Chondrocyte (in vitro differentiated cells): ENCODE measurements around the gene STXBP1. TPM values are rescaled to one million over a fixed set of nuclear protein-coding genes. Genes with fewer than 3 reads are reported as not detected.

ENCODE experiments used
- DNase-seq: peaks from one replicate; pipeline ENCODE4 v3.0.0; 2021; ENCODE audit warnings: mixed read lengths, low spot score
- H3K27ac Mint-ChIP-seq: one replicate; pipeline ENCODE4 v1.8.0; 2021; ENCODE audit warnings: mild to moderate bottlenecking, moderate library complexity, mixed read lengths; ENCODE audit not compliant: unreplicated experiment
- H3K27me3 Mint-ChIP-seq: 2 replicates; pipeline ENCODE4 v1.8.0; 2021; ENCODE audit warnings: low read depth, mixed read lengths
- H3K36me3 Mint-ChIP-seq: 2 replicates; pipeline ENCODE4 v1.8.0; 2021; ENCODE audit warnings: low read depth, mixed read lengths
- H3K4me1 Mint-ChIP-seq: 2 replicates; pipeline ENCODE4 v1.8.0; 2021; ENCODE audit warnings: low read depth, mild to moderate bottlenecking, mixed read lengths
- H3K4me3 Mint-ChIP-seq: one replicate; pipeline ENCODE4 v1.8.0; 2021; ENCODE audit warnings: mild to moderate bottlenecking, moderate library complexity, mixed read lengths; ENCODE audit not compliant: unreplicated experiment
- H3K9me3 Mint-ChIP-seq: 2 replicates; pipeline ENCODE4 v1.8.0; 2021; ENCODE audit warnings: low read depth, mixed read lengths
- total RNA-seq: library from RNA; stranded (reverse); gene quantifications from 3 replicates; pipeline ENCODE4 v1.2.1, GENCODE V29; 2021
- TF ChIP-seq, protein P1 (sequence below): fragments of 200-600 bp; sonication (generic); IDR thresholded peaks from 2 replicates; pipeline ENCODE4 v1.5.0; 2021; ENCODE audit warnings: antibody characterized with exemption, mild to moderate bottlenecking, moderate library complexity

Gene STXBP1
- total RNA-seq, 1 donor from 2014 or later = 41.6 TPM

DNA sequence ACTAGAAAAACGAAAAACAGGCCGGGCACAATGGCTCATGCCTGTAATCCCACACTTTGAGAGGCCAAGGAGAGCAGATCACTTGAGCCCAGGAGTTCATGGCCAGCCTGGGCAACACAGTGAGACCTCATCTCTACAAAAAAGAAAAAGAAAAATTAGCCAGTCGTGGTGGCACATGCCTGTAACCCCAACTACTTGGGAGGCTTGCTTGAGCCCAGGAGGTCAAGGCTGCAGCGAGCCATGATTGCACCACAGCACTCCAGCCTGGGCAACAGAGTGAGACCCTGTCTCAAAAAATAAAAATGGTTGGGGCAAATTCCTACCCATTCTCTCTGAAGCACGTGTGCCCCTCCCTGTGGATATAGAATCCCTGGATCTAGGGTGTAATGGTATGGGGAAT lies 86.3 kb downstream of the STXBP1 start:
- DNase-seq = no peak
- Mint-ChIP-seq H3K4me1 (peaks cover 17% of the 10 kb centered on the region), H3K27me3 (no peaks in the 10 kb centered on the region), H3K9me3 (no peaks in the 10 kb centered on the region), H3K36me3 (peaks cover 1% of the 10 kb centered on the region), H3K27ac (peak overlapping the region; percentile 85), H3K4me3 (no peak overlapping the region)
- TF ChIP-seq, protein P1, sequence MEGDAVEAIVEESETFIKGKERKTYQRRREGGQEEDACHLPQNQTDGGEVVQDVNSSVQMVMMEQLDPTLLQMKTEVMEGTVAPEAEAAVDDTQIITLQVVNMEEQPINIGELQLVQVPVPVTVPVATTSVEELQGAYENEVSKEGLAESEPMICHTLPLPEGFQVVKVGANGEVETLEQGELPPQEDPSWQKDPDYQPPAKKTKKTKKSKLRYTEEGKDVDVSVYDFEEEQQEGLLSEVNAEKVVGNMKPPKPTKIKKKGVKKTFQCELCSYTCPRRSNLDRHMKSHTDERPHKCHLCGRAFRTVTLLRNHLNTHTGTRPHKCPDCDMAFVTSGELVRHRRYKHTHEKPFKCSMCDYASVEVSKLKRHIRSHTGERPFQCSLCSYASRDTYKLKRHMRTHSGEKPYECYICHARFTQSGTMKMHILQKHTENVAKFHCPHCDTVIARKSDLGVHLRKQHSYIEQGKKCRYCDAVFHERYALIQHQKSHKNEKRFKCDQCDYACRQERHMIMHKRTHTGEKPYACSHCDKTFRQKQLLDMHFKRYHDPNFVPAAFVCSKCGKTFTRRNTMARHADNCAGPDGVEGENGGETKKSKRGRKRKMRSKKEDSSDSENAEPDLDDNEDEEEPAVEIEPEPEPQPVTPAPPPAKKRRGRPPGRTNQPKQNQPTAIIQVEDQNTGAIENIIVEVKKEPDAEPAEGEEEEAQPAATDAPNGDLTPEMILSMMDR = no peak

DNA sequence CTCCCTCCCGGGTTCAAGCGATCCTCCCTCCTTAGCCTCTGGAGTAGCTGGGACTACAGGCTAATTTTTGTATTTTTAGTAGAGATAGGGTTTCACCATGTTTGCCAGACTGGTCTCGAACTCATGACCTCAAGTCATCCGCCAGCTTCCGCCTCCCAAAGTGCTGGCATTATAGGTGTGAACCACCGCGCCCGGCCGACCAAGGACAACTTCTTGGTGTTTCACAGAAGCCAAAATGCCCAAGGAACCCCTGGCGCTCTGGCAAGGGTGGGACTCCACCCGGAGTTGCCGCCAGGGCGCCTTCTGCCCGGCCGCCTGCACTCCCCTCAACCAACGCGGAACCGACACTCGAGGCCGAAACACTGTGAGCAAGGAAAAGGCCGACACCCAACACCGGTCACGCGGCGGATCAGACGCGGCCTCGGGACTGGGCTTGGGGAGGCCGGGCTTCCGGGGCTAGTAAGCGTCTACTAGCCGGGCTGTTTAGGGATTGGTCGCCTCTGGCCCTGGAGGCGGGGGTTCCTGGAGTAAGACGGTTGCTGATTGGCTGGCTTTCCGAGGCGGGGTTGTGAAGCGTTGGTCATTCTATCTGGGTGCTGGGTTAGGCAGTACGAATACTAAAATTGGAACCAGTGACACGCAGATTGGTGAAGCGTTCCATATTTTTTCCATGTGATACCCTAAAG lies 87.1 kb downstream of the STXBP1 start:
- Mint-ChIP-seq H3K36me3 (peaks cover 1% of the 10 kb centered on the region), H3K27ac (peak overlapping the region; percentile 85), H3K9me3 (no peaks in the 10 kb centered on the region), H3K27me3 (no peaks in the 10 kb centered on the region), H3K4me3 (peak overlapping the region; percentile 63), H3K4me1 (peaks cover 17% of the 10 kb centered on the region)
- TF ChIP-seq, protein P1 = no peak
- DNase-seq = no peak

DNA sequence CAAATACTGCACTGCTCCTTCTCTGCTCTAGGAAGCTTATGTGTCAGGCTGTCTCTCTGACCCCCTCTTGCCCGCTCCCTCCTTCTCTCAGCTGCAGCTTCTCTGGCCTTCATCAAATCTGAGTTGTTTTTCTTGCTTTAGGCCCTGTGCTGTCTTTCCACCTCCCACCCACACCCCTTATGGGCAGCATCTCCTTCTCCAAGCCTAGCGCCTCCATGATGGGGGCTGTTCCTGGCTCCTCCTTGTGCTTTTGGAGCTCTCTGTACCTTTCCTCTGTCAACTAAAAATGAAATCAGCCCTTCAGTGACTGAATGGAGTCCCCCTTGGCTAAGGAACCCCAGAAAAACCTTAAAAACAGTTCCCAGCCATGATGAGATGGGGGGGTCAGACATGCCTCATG lies 88.1 kb downstream of the STXBP1 start:
- H3K4me3 Mint-ChIP-seq = no peak overlapping the region
- TF ChIP-seq, protein P1 = no peak
- DNase-seq = no peak
- no peaks in the 10 kb centered on the region for H3K36me3 Mint-ChIP-seq
- H3K9me3 Mint-ChIP-seq = no peaks in the 10 kb centered on the region
- no peaks in the 10 kb centered on the region for H3K27me3 Mint-ChIP-seq
- peaks cover 13% of the 10 kb centered on the region for H3K4me1 Mint-ChIP-seq
- H3K27ac Mint-ChIP-seq = peak overlapping the region; percentile 69

DNA sequence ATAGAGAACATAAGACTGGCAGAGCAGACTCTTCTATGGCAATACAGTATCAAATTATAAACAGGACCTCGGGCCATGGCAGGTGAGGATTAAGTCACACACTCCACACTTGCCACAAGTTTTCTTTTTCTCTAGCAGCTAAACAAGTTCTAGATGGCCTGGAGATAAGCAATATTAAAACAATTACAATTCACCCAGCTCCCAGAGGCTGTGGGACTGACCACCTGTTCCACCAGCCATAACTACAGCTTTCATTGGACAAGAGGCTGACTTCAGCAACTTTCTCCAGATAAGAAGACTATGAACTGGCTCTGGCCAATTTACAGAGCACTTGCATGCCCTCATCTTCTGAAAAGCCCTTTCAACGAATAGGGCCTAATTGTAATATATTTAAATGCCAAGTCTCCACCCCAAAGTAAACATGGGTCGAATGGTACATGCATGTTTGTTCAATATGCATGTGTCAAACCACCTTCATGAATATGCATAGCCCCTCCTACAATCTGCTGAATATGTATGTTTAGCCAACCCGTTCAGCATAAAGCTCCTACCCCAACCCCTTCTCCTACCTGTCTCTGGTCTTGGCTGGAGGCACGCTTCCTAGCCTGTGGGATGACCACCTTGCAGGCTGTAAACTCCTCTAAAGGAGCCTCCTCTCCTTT lies 88.6 kb downstream of the STXBP1 start:
- TF ChIP-seq, protein P1 = no peak
- no peak for DNase-seq
- Mint-ChIP-seq H3K36me3 (no peaks in the 10 kb centered on the region), H3K27ac (no peak overlapping the region), H3K4me3 (no peak overlapping the region), H3K4me1 (peaks cover 8% of the 10 kb centered on the region), H3K9me3 (no peaks in the 10 kb centered on the region), H3K27me3 (no peaks in the 10 kb centered on the region)

DNA sequence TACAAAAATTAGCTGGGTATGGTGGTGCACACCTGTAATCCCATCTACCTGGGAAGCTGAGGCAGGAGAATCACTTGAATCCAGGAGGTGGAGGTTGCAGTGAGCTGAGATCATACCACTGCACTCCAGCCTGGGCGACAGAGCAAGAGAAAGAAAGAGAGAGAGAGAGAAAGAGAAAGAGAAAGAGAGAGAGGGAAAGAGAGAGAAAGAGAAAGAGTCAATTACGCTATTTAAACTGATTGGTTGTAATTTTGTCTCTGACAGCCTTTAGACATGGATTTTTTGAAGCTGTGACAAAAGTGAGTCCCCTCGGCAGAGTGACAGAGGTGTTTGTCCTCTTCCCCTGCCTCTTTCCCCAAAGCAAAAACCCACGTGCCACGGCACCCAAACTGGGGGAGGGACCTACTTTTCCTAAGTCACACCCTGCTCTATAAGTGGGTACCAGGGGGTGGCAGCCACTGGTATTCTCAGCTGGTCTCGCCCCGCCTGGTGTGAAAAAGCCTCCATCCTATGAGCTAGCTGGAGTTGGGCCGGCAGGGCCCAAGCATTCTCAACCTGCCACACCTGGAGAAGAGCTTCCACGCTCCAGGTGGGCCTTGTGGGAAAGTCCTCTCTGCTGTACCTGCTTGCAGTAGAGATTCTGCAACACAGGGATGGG lies 91.3 kb downstream of the STXBP1 start:
- TF ChIP-seq, protein P1 = no peak
- no peaks in the 10 kb centered on the region for H3K36me3 Mint-ChIP-seq
- H3K4me1 Mint-ChIP-seq = peaks cover 8% of the 10 kb centered on the region
- H3K9me3 Mint-ChIP-seq = peaks cover under 1% of the 10 kb centered on the region
- no peaks in the 10 kb centered on the region for H3K27me3 Mint-ChIP-seq
- no peak overlapping the region for H3K27ac Mint-ChIP-seq
- H3K4me3 Mint-ChIP-seq = no peak overlapping the region
- DNase-seq = no peak
